ENCODE results near the gene TAX1BP1. TPM values are rescaled to one million over a fixed set of nuclear protein-coding genes. Genes with fewer than 3 reads are reported as not detected.

Gene TAX1BP1
- 81.1 and 89.1 TPM in 2 replicates for total RNA-seq

DNA sequence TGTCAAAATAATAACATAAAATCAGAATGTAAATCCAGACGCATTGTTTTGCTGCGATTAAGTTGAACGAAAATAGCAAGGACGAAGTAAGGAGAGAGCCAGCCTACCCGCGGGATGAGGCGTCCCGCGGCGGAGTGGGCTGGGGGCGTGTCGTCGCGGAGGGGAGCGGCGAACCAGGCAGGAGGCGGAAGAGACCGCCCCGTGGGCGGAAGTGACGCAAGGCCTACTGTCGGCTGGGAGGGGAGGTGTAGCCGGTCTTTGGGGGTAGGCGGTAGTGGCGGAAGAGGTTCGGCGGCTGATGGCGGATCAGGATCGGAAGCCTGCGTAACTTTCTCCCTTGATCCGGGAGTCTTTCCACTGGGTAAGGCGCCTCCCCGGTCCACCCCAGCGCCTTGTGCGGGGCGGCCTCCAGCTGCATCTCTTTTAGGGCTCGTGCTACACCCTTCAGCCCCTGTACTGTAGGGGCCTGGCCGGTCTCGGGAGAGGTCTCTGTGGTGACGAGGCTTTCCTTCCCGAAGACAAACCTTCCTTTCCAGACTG, at the start of gene TAX1BP1:
Gene TAX1BP1 (plus strand): TSS at position 254 of the 540 bp plus-strand sequence. CDS start 8,363 bp downstream, outside the sequence.

Other genes with a start within 250 kb of the TAX1BP1 start
- 23.8 and 36.0 TPM in 2 replicates for gene HIBADH, start 77.3 kb upstream of the TAX1BP1 start, total RNA-seq